ENCODE data around the gene TAF11.

- TF ChIP-seq, protein P1, sequence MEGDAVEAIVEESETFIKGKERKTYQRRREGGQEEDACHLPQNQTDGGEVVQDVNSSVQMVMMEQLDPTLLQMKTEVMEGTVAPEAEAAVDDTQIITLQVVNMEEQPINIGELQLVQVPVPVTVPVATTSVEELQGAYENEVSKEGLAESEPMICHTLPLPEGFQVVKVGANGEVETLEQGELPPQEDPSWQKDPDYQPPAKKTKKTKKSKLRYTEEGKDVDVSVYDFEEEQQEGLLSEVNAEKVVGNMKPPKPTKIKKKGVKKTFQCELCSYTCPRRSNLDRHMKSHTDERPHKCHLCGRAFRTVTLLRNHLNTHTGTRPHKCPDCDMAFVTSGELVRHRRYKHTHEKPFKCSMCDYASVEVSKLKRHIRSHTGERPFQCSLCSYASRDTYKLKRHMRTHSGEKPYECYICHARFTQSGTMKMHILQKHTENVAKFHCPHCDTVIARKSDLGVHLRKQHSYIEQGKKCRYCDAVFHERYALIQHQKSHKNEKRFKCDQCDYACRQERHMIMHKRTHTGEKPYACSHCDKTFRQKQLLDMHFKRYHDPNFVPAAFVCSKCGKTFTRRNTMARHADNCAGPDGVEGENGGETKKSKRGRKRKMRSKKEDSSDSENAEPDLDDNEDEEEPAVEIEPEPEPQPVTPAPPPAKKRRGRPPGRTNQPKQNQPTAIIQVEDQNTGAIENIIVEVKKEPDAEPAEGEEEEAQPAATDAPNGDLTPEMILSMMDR (conservative IDR thresholded peaks at IDR 0.05 in 1 of 2, IDR thresholded peaks at IDR 0.05 in 1 of 2; ENCODE audit: extremely low read depth in 1 of 2, insufficient read depth in 1 of 2, low read depth in 1 of 2, low read length in 2 of 2), result no peak
- no peak for TF ChIP-seq EZH2 (IDR thresholded peaks at IDR 0.05; ENCODE audit: borderline replicate concordance, low read length)
These were observed 2.8 kb downstream of the TAF11 start for GRCh38 chr6:34884996-34885395.
